Breast epithelium (tissue), 4 donors: Measurements from ENCODE around the gene CALML3. TPM values are rescaled to one million over a fixed set of nuclear protein-coding genes. Genes with fewer than 3 reads are reported as not detected.

Experiments used
- DNase-seq, 2 donors: peaks; one replicate each; pipeline ENCODE4 v3.0.0-alpha.2; 2019; ENCODE audit warnings: low spot score in 2 of 2
- H3K27ac ChIP-seq, 2 donors: fragments of 200-600 bp; sonication (generic) in 1 of 2; one replicate each; pipeline ENCODE4 v1.5.1; 2016 to 2019; ENCODE audit warnings: mild to moderate bottlenecking in 1 of 2
- H3K27me3 ChIP-seq, 2 donors: fragments of 200-600 bp; sonication (generic) in 1 of 2; one replicate each; pipeline versions ENCODE4 v1.5.1 to v1.6.0; 2017 to 2019; ENCODE audit warnings: control low read depth in 1 of 2, mild to moderate bottlenecking in 1 of 2
- H3K36me3 ChIP-seq: fragments of 200-600 bp; one replicate; pipeline ENCODE4 v1.5.1; 2019
- H3K4me1 ChIP-seq, 2 donors: fragments of 200-600 bp; sonication (generic); one replicate each; pipeline ENCODE4 v1.5.1; 2016 to 2019; ENCODE audit warnings: control low read depth in 1 of 2
- H3K4me3 ChIP-seq, 3 donors: fragments of 200-600 bp; sonication (generic); 1 replicate in 2 of 3; 2 replicates in 1 of 3; pipeline ENCODE4 v1.5.1; 2016 to 2019; ENCODE audit warnings: mild to moderate bottlenecking in 3 of 3, moderate library complexity in 2 of 3
- H3K9me3 ChIP-seq, 2 donors: fragments of 200-600 bp; sonication (generic) in 1 of 2; one replicate each; pipeline ENCODE4 v1.5.1; 2016 to 2019; ENCODE audit warnings: control low read depth in 1 of 2
- CTCF ChIP-seq, 3 donors: fragments of 450-650 bp; IDR thresholded peaks; one replicate each; pipeline ENCODE4 v1.5.1; 2016 to 2017; ENCODE audit warnings: antibody characterized with exemption in 3 of 3, mild to moderate bottlenecking in 3 of 3, moderate library complexity in 3 of 3
- POLR2A ChIP-seq: fragments of 450-650 bp; IDR thresholded peaks from one replicate; pipeline ENCODE4 v1.6.1; 2016; ENCODE audit warnings: antibody characterized with exemption, mild to moderate bottlenecking, moderate library complexity
- POLR2AphosphoS5 ChIP-seq, 3 donors: sonication (generic); formaldehyde crosslinking; IDR thresholded peaks; one replicate each; pipeline ENCODE4 v1.6.1; 2017; ENCODE audit warnings: antibody characterized with exemption in 3 of 3
- intact Hi-C: fragments of 100-400 bp; cut with DNase I; formaldehyde crosslinking; loops from one replicate; pipeline ENCODE4 v1.15.1; 2023; ENCODE audit warnings: low total_unique reads
- total RNA-seq, 3 donors: library from RNA; depleted of rRNA; stranded (reverse); fragments of >200 nt; gene quantifications; one replicate each; pipeline ENCODE4 v1.1.0, GENCODE V29; 2016

The CALML3 gene
- total RNA-seq, 3 donors from 2014 or later: 3.6 to 13.5 TPM; not detected in 1

- Histone ChIP-seq H3K4me3 (no peak overlapping the region), H3K9me3 (no peaks in the 10 kb centered on the region), H3K27ac (peak overlapping the region; percentile 55 to 64), H3K27me3 (no peaks in the 10 kb centered on the region), H3K36me3 (no peaks in the 10 kb centered on the region), H3K4me1 (peaks cover 3 to 15% of the 10 kb centered on the region in 2 donors)
- intact Hi-C loops: no loop called here
- TF ChIP-seq POLR2AphosphoS5 (IDR thresholded peaks at IDR 0.05) (no peak), CTCF (IDR thresholded peaks at IDR 0.05) (no peak), POLR2A (no peak)
- DNase-seq: no peak
These were observed 22.7 kb upstream of the CALML3 start for GRCh38 chr10:5502061-5502521.

- intact Hi-C loops: no loop called here
- peak in 1 of 2 donors; percentile 42 for DNase-seq
These were observed 21.9 kb upstream of the CALML3 start for GRCh38 chr10:5502571-5503476.

GRCh38 chr10:5503477-5503835 lies 21.3 kb upstream of the CALML3 start:
- H3K4me1 ChIP-seq: peaks cover 3 to 15% of the 10 kb centered on the region in 2 donors
- H3K9me3 ChIP-seq: no peaks in the 10 kb centered on the region
- H3K27me3 ChIP-seq: no peaks in the 10 kb centered on the region
- no peak overlapping the region for H3K4me3 ChIP-seq
- TF ChIP-seq POLR2AphosphoS5 (IDR thresholded peaks at IDR 0.05) (peak; percentile 21 to 90 (median 85)), POLR2A (no peak)
- intact Hi-C loops: no loop called here
- H3K36me3 ChIP-seq: no peaks in the 10 kb centered on the region
- peak overlapping the region; percentile 55 to 62 for H3K27ac ChIP-seq
- DNase-seq: peak; percentile 79 to 89

More at GRCh38 chr10:5502571-5503476, 21.9 kb upstream of the CALML3 start:
- TF ChIP-seq CTCF (IDR thresholded peaks at IDR 0.05): no peak
- no peak for TF ChIP-seq POLR2AphosphoS5 (IDR thresholded peaks at IDR 0.05)
- no peak for TF ChIP-seq POLR2A
- no peaks in the 10 kb centered on the region for H3K36me3 ChIP-seq
- no peak overlapping the region for H3K4me3 ChIP-seq
- no peaks in the 10 kb centered on the region for H3K9me3 ChIP-seq
- peak overlapping the region; percentile 55 to 64 for H3K27ac ChIP-seq
- H3K27me3 ChIP-seq: no peaks in the 10 kb centered on the region
- H3K4me1 ChIP-seq: peaks cover 3 to 15% of the 10 kb centered on the region in 2 donors

- Histone ChIP-seq H3K9me3 (no peaks in the 10 kb centered on the region), H3K27ac (peak overlapping the region; percentile 55 to 62), H3K27me3 (no peaks in the 10 kb centered on the region), H3K4me1 (peaks cover 3 to 15% of the 10 kb centered on the region in 2 donors), H3K36me3 (no peaks in the 10 kb centered on the region), H3K4me3 (no peak overlapping the region)
- peak; percentile 38 to 41 for DNase-seq
- TF ChIP-seq CTCF (IDR thresholded peaks at IDR 0.05): no peak
- TF ChIP-seq POLR2A: no peak
- no peak for TF ChIP-seq POLR2AphosphoS5 (IDR thresholded peaks at IDR 0.05)
- intact Hi-C loops: no loop called here
These were observed 20.4 kb upstream of the CALML3 start for GRCh38 chr10:5504146-5505072.

- no peak overlapping the region for H3K4me3 ChIP-seq
- TF ChIP-seq POLR2A (no peak), POLR2AphosphoS5 (IDR thresholded peaks at IDR 0.05) (no peak), CTCF (IDR thresholded peaks at IDR 0.05) (no peak)
- H3K27ac ChIP-seq: peak overlapping the region in 1 of 2 donors; percentile 50
- intact Hi-C loops: no loop called here
- no peaks in the 10 kb centered on the region for H3K9me3 ChIP-seq
- H3K36me3 ChIP-seq: no peaks in the 10 kb centered on the region
- no peaks in the 10 kb centered on the region for H3K27me3 ChIP-seq
- peak in 1 of 2 donors; percentile 33 for DNase-seq
- peaks cover 3 to 15% of the 10 kb centered on the region in 2 donors for H3K4me1 ChIP-seq
These were observed 18.5 kb upstream of the CALML3 start for GRCh38 chr10:5506246-5506645.
